GM19025 (cell line): ENCODE data around the gene NEUROD2.

Experiments
- ATAC-seq: cut with Tn5 transposase; IDR thresholded peaks from one replicate; pipeline ENCODE4 v1.9.1; 2021; ENCODE audit warnings: mild to moderate bottlenecking, low read depth, moderate library complexity; ENCODE audit not compliant: unreplicated experiment

Gene NEUROD2

DNA sequence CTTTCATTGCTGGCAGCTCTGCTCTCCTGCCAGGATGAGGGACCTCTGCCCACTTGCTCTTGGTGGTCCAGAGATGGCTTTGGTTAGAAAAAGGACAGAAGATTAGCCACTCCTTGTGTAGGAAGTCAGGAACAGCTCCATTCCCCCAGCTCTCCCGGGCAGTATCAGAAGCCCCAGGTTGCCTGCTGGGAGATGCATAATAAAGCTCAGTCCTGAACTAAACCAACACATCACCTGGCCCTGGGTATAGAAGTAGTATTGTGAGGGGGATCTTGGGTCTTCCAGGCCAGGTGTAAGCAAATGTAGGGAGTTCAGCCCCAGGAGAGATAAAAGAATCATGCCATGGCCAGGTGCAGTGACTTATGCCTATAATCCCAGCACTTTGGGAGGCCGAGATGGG is 52.4 kb downstream of the NEUROD2 start:
- ATAC-seq: no peak
